Gastrocnemius medialis (tissue), 4 donors: ENCODE data around the gene DOCK11.

ENCODE experiments used
- CTCF ChIP-seq, 5 experiments: fragments of 450-650 bp in 3 of 5; fragments of 200-600 bp in 2 of 5; sonication (generic) in 2 of 5; IDR thresholded peaks in 4 of 5; conservative IDR thresholded peaks in 1 of 5; 1 replicate in 4 of 5; 2 replicates in 1 of 5; pipeline ENCODE4 v1.5.1; 2016 to 2019; ENCODE audit warnings: antibody characterized with exemption in 5 of 5, mild to moderate bottlenecking in 3 of 5, moderate library complexity in 3 of 5
- POLR2A ChIP-seq, 2 donors: fragments of 450-650 bp; IDR thresholded peaks; one replicate each; pipeline ENCODE4 v1.6.1; 2017; ENCODE audit warnings: antibody characterized with exemption in 2 of 2, mild to moderate bottlenecking in 2 of 2, moderate library complexity in 2 of 2

GRCh38 chrX:118530219-118530911 lies 34.8 kb downstream of the DOCK11 start:
- TF ChIP-seq POLR2A (IDR thresholded peaks at IDR 0.05), result no peak
- no peak for TF ChIP-seq CTCF (IDR thresholded peaks at IDR 0.05 in 4 of 5, conservative IDR thresholded peaks at IDR 0.05 in 1 of 5)
